ENCODE results near the gene SNUPN. TPM values are rescaled to one million over a fixed set of nuclear protein-coding genes. Genes with fewer than 3 reads are reported as not detected.
"Not testable (repeated sequence)": the region's sequence is repeated elsewhere in the genome, so short reads cannot be mapped to it uniquely, and the experiment has no call there.

SNUPN gene
- total RNA-seq, 2 experiments from 2014 or later: 44.4 to 71.1 TPM

GRCh38 chr15:75637245-75638009 is 11.9 kb upstream of the SNUPN start:
- no peak for DNase-seq (ENCODE audit: low spot score)
- peaks cover 28% of the 10 kb centered on the region for H3K36me3 ChIP-seq (ENCODE audit: insufficient read depth, low read length)
- POLR2A ChIA-PET: interaction anchor here (0.6 to 1.5 kb wide), 4 partner anchors 10 to 129 kb away, joined by 3 to 6 read pairs (median 4); partner anchors contain the start of gene SNUPN
- no peaks in the 10 kb centered on the region for H3K9me2 ChIP-seq (ENCODE audit: insufficient read depth, low read length)
- H3K79me2 ChIP-seq (ENCODE audit: insufficient read depth, low read depth, low read length): peaks cover 43% of the 10 kb centered on the region
- no peak overlapping the region for H3K27ac ChIP-seq (ENCODE audit: low read depth, low read length, poor library complexity, severe bottlenecking)
- TF ChIP-seq EZH2phosphoT487 (IDR thresholded peaks at IDR 0.05; ENCODE audit: borderline replicate concordance, low read depth, low read length): no peak
- TF ChIP-seq CTCF (conservative IDR thresholded peaks at IDR 0.05; ENCODE audit: low read length): no peak
- intact Hi-C loops (cut with micrococcal nuclease; ENCODE audit: unreplicated experiment): loop anchor here (5.0 kb wide), 1 partner anchor 45 kb away; no protein-coding TSS in a partner anchor
- H3K4me1 ChIP-seq (ENCODE audit: insufficient read depth, low read length, poor library complexity, severe bottlenecking): peaks cover 39% of the 10 kb centered on the region
- no peak overlapping the region for H2AFZ ChIP-seq (ENCODE audit: low read length)
- BruUV-seq (replicated peaks): no TSS peak
- H3K4me3 ChIP-seq (ENCODE audit: low read depth, low read length, poor library complexity, severe bottlenecking): peak overlapping the region; percentile 89
- peaks cover 26% of the 10 kb centered on the region for H4K20me1 ChIP-seq (ENCODE audit: insufficient read depth, low read length)
- CTCF ChIA-PET (ENCODE audit: unreplicated experiment): no interaction called here
- peak overlapping the region; percentile 100 for H3K4me2 ChIP-seq (ENCODE audit: low read length)
- no peaks in the 10 kb centered on the region for H3K9me3 ChIP-seq (ENCODE audit: low read length)

- Histone ChIP-seq H3K9me3 (ENCODE audit: low read length) (no peaks in the 10 kb centered on the region), H2AFZ (ENCODE audit: low read length) (no peak overlapping the region), H3K9me2 (ENCODE audit: insufficient read depth, low read length) (no peaks in the 10 kb centered on the region), H3K4me2 (ENCODE audit: low read length) (peak overlapping the region; percentile 21), H3K4me1 (ENCODE audit: insufficient read depth, low read length, poor library complexity, severe bottlenecking) (peaks cover 26% of the 10 kb centered on the region), H4K20me1 (ENCODE audit: insufficient read depth, low read length) (peaks cover 26% of the 10 kb centered on the region), H3K36me3 (ENCODE audit: insufficient read depth, low read length) (peaks cover 28% of the 10 kb centered on the region), H3K79me2 (ENCODE audit: insufficient read depth, low read depth, low read length) (peaks cover 43% of the 10 kb centered on the region), H3K27ac (ENCODE audit: low read depth, low read length, poor library complexity, severe bottlenecking) (no peak overlapping the region), H3K4me3 (ENCODE audit: low read depth, low read length, poor library complexity, severe bottlenecking) (peak overlapping the region; percentile 1)
- TF ChIP-seq CTCF (conservative IDR thresholded peaks at IDR 0.05; ENCODE audit: low read length): no peak
- no peak for TF ChIP-seq EZH2phosphoT487 (IDR thresholded peaks at IDR 0.05; ENCODE audit: borderline replicate concordance, low read depth, low read length)
- no peak for DNase-seq (ENCODE audit: low spot score)
- intact Hi-C loops (cut with micrococcal nuclease; ENCODE audit: unreplicated experiment): loop anchor here (5.0 kb wide), 1 partner anchor 46 kb away; no protein-coding TSS in a partner anchor
- POLR2A ChIA-PET: interaction anchor here (0.8 to 1.4 kb wide), 2 partner anchors 8 to 536 kb away, joined by 3 read pairs; no protein-coding TSS in a partner anchor
- CTCF ChIA-PET (ENCODE audit: unreplicated experiment): interaction anchor here (0.6 kb wide), 1 partner anchor 92 kb away, joined by 3 read pairs; no protein-coding TSS in a partner anchor
- no TSS peak for BruUV-seq (replicated peaks)
These were observed 10.5 kb upstream of the SNUPN start for GRCh38 chr15:75636026-75636425.

- CTCF ChIA-PET (ENCODE audit: unreplicated experiment); H3K4me2 ChIP-seq (ENCODE audit: low read length); H2AFZ ChIP-seq (ENCODE audit: low read length); H3K9me3 ChIP-seq (ENCODE audit: low read length); BruUV-seq (replicated peaks); H3K9me2 ChIP-seq (ENCODE audit: insufficient read depth, low read length); H3K4me3 ChIP-seq (ENCODE audit: low read depth, low read length, poor library complexity, severe bottlenecking); intact Hi-C loops (cut with micrococcal nuclease; ENCODE audit: unreplicated experiment); POLR2A ChIA-PET; DNase-seq (ENCODE audit: low spot score); H3K27ac ChIP-seq (ENCODE audit: low read depth, low read length, poor library complexity, severe bottlenecking): not testable (repeated sequence)
- peaks cover 19% of the 10 kb centered on the region for H4K20me1 ChIP-seq (ENCODE audit: insufficient read depth, low read length)
- H3K36me3 ChIP-seq (ENCODE audit: insufficient read depth, low read length): peaks cover 21% of the 10 kb centered on the region
- peaks cover 34% of the 10 kb centered on the region for H3K79me2 ChIP-seq (ENCODE audit: insufficient read depth, low read depth, low read length)
- H3K4me1 ChIP-seq (ENCODE audit: insufficient read depth, low read length, poor library complexity, severe bottlenecking): peaks cover 23% of the 10 kb centered on the region
These were observed 8.4 kb upstream of the SNUPN start for GRCh38 chr15:75633922-75634321.
